Upper lobe of left lung (tissue), 6 donors: ENCODE results near the gene CALN1. TPM values are rescaled to one million over a fixed set of nuclear protein-coding genes. Genes with fewer than 3 reads are reported as not detected.

Source experiments
- ATAC-seq, 2 donors: fragments of 200-7000 bp; cut with Tn5 transposase; one replicate each; pipeline ENCODE4 v1.9.1; 2022; ENCODE audit warnings: mild to moderate bottlenecking in 2 of 2, moderate library complexity in 2 of 2; ENCODE audit not compliant: low FRiP score in 2 of 2
- DNase-seq, 2 donors: peaks; one replicate each; pipeline ENCODE4 v3.0.0-alpha.2; 2019 to 2020
- H3K27ac ChIP-seq, 4 donors: fragments of 200-600 bp; sonication (generic); one replicate each; pipeline ENCODE4 v1.5.1; 2016 to 2019
- H3K27me3 ChIP-seq, 4 donors: fragments of 200-600 bp; sonication (generic); one replicate each; pipeline ENCODE4 v1.5.1; 2017 to 2019
- H3K36me3 ChIP-seq, 4 donors: fragments of 200-600 bp; sonication (generic); one replicate each; pipeline ENCODE4 v1.5.1; 2016 to 2019
- H3K4me1 ChIP-seq, 4 donors: fragments of 200-600 bp; sonication (generic); one replicate each; pipeline ENCODE4 v1.5.1; 2018 to 2019
- H3K4me3 ChIP-seq, 4 donors: fragments of 200-600 bp; sonication (generic); one replicate each; pipeline ENCODE4 v1.5.1; 2017 to 2019; ENCODE audit warnings: mild to moderate bottlenecking in 2 of 4, moderate library complexity in 1 of 4
- H3K9me3 ChIP-seq, 4 donors: fragments of 200-600 bp; sonication (generic); one replicate each; pipeline ENCODE4 v1.5.1; 2018 to 2019
- EP300 ChIP-seq, 4 donors: sonication (generic); formaldehyde crosslinking; IDR thresholded peaks; one replicate each; pipeline ENCODE4 v1.5.1; 2017; ENCODE audit warnings: antibody characterized with exemption in 4 of 4, control low read depth in 2 of 4
- POLR2A ChIP-seq, 4 donors: fragments of 450-650 bp; IDR thresholded peaks; one replicate each; pipeline ENCODE4 v1.5.1; 2016 to 2017; ENCODE audit warnings: antibody characterized with exemption in 4 of 4, mild to moderate bottlenecking in 2 of 4
- POLR2AphosphoS5 ChIP-seq, 2 donors: sonication (generic); formaldehyde crosslinking; IDR thresholded peaks; one replicate each; pipeline ENCODE4 v1.5.1; 2017; ENCODE audit warnings: antibody characterized with exemption in 2 of 2
- WGBS, 2 donors: methylation state at CpG; one replicate each; pipeline ENCODE4 v1.1.5; 2017 to 2018; 5-methylcytosine and 5-hydroxymethylcytosine counted together
- total RNA-seq, 6 donors: library from RNA; depleted of rRNA in 4 of 6; stranded (reverse); fragments of >200 nt in 4 of 6; gene quantifications; one replicate each; pipeline versions ENCODE4 v1.1.0 to v1.2.1, GENCODE V29; 2016 to 2021
- TF ChIP-seq, protein P1 (sequence below), 6 experiments: fragments of 450-650 bp in 4 of 6; fragments of 200-600 bp in 2 of 6; sonication (generic) in 2 of 6; IDR thresholded peaks; one replicate each; pipeline ENCODE4 v1.5.1; 2016 to 2019; ENCODE audit warnings: antibody characterized with exemption in 6 of 6
- donor health status: DM: no; HTN: no; CAD: no; lungs with moderate emphysema.
- donor health status: DM: no; HTN: yes; CAD: no; lungs with severe emphysema.

CALN1 gene
- total RNA-seq, 6 donors from 2014 or later = 0.24 to 0.46 TPM; not detected in 4

DNA sequence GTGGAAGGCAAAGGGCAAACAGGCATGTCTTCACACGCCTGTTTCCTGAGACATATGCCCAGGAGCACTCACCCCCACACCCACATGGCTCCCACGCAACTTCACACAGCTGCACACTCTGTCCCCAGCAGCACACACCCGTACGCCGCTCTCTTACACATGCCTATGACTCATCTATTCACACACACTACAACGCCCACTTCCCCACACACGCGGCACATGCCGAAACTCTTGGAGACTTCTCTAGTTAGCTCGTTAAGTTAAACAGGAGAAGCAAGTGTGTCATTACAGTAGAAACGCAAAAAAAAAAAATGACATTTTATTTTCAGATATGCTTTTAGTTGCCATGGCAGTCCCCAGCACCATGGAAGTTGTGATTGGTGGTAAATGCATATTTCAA lies 6.7 kb downstream of the CALN1 start:
- no peaks in the 10 kb centered on the region for H3K4me1 ChIP-seq
- peak; percentile 54 to 79 for ATAC-seq
- WGBS, 2 donors = 37 to 57% methylated on average over 11 of the region's 11 CpGs

GRCh38 chr7:72404743-72405142 lies 7.4 kb downstream of the CALN1 start:
- H3K9me3 ChIP-seq = no peaks in the 10 kb centered on the region
- no peaks in the 10 kb centered on the region for H3K27me3 ChIP-seq
- ATAC-seq (no peak), DNase-seq (no peak)
- TF ChIP-seq POLR2AphosphoS5 (IDR thresholded peaks at IDR 0.05) = no peak
- TF ChIP-seq, protein P1, sequence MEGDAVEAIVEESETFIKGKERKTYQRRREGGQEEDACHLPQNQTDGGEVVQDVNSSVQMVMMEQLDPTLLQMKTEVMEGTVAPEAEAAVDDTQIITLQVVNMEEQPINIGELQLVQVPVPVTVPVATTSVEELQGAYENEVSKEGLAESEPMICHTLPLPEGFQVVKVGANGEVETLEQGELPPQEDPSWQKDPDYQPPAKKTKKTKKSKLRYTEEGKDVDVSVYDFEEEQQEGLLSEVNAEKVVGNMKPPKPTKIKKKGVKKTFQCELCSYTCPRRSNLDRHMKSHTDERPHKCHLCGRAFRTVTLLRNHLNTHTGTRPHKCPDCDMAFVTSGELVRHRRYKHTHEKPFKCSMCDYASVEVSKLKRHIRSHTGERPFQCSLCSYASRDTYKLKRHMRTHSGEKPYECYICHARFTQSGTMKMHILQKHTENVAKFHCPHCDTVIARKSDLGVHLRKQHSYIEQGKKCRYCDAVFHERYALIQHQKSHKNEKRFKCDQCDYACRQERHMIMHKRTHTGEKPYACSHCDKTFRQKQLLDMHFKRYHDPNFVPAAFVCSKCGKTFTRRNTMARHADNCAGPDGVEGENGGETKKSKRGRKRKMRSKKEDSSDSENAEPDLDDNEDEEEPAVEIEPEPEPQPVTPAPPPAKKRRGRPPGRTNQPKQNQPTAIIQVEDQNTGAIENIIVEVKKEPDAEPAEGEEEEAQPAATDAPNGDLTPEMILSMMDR (IDR thresholded peaks at IDR 0.05) = no peak
- TF ChIP-seq POLR2A (IDR thresholded peaks at IDR 0.05) = no peak
- no peak for TF ChIP-seq EP300 (IDR thresholded peaks at IDR 0.05)
- no peaks in the 10 kb centered on the region for H3K4me1 ChIP-seq
- no peaks in the 10 kb centered on the region for H3K36me3 ChIP-seq
- WGBS, 2 donors = 82 to 85% methylated on average over 5 of the region's 5 CpGs
- H3K27ac ChIP-seq = no peak overlapping the region
- no peak overlapping the region for H3K4me3 ChIP-seq

More for the DNA sequence above, 6.7 kb downstream of the CALN1 start:
- no peaks in the 10 kb centered on the region for H3K36me3 ChIP-seq
- H3K9me3 ChIP-seq = no peaks in the 10 kb centered on the region
- no peaks in the 10 kb centered on the region for H3K27me3 ChIP-seq
- TF ChIP-seq EP300 (IDR thresholded peaks at IDR 0.05) (peak in 1 of 4 donors; percentile 31), POLR2AphosphoS5 (IDR thresholded peaks at IDR 0.05) (no peak)
- no peak overlapping the region for H3K4me3 ChIP-seq
- DNase-seq = peak in 1 of 2 donors; percentile 60
- no peak overlapping the region for H3K27ac ChIP-seq

DNA sequence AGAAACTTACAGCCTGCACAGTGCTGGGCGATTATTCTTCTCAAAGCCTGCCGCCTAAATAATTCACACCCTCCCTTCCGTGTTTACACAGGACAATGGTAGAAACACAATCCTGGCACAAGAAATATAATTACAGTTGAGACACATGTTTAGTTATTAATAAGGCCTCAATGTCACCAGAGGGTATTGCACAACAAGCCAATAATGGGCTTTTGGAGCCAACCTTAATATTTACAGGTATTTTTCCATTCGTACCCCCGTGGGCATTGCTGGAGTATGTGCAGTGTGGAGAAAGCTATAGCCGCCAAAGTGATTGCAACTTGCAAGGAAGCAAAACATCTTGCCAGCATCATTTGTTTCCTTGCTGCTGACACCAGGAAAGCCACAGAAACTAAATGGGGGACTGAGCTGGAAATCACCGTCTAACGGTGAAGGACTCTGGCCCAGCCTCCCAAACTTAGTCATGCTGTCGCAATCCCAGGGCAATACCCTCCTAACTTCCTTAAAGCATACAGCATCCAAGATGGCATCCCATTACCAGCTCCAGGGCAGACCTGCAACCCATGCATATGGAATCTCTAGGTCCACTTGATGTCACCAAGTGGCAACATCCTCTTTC lies 8.6 kb downstream of the CALN1 start:
- WGBS, 2 donors = 60 to 85% methylated on average over 5 to 9 of the region's 9 CpGs
- Histone ChIP-seq H3K36me3 (no peaks in the 10 kb centered on the region), H3K9me3 (no peaks in the 10 kb centered on the region), H3K27ac (no peak overlapping the region), H3K4me3 (no peak overlapping the region), H3K27me3 (no peaks in the 10 kb centered on the region), H3K4me1 (no peaks in the 10 kb centered on the region)
- ATAC-seq (no peak), DNase-seq (peak in 1 of 2 donors; percentile 44)
- TF ChIP-seq, protein P1 (IDR thresholded peaks at IDR 0.05) = no peak
- TF ChIP-seq POLR2AphosphoS5 (IDR thresholded peaks at IDR 0.05) (no peak), EP300 (IDR thresholded peaks at IDR 0.05) (no peak), POLR2A (IDR thresholded peaks at IDR 0.05) (no peak)

GRCh38 chr7:72394016-72394415 lies 18.1 kb downstream of the CALN1 start:
- Histone ChIP-seq H3K36me3 (no peaks in the 10 kb centered on the region), H3K27ac (no peak overlapping the region), H3K4me3 (no peak overlapping the region), H3K4me1 (no peaks in the 10 kb centered on the region), H3K27me3 (no peaks in the 10 kb centered on the region), H3K9me3 (no peaks in the 10 kb centered on the region)
- 17 to 23% methylated on average over 1 of the region's 1 CpG for WGBS, 2 donors
- TF ChIP-seq POLR2AphosphoS5 (IDR thresholded peaks at IDR 0.05) (no peak), POLR2A (IDR thresholded peaks at IDR 0.05) (no peak), EP300 (IDR thresholded peaks at IDR 0.05) (no peak)
- TF ChIP-seq, protein P1 (IDR thresholded peaks at IDR 0.05) = no peak
- ATAC-seq (no peak), DNase-seq (no peak)

- no peaks in the 10 kb centered on the region for H3K36me3 ChIP-seq
- ATAC-seq (no peak), DNase-seq (no peak)
- H3K27ac ChIP-seq = no peak overlapping the region
- H3K4me1 ChIP-seq = no peaks in the 10 kb centered on the region
- no peaks in the 10 kb centered on the region for H3K27me3 ChIP-seq
- whole genome bisulfite sequencing, 2 donors = 91 to 97% methylated on average over 7 of the region's 7 CpGs
- H3K9me3 ChIP-seq = no peaks in the 10 kb centered on the region
- no peak overlapping the region for H3K4me3 ChIP-seq
- no peak for TF ChIP-seq EP300 (IDR thresholded peaks at IDR 0.05)
- TF ChIP-seq POLR2AphosphoS5 (IDR thresholded peaks at IDR 0.05) = no peak
- TF ChIP-seq, protein P1 (IDR thresholded peaks at IDR 0.05) = no peak
- no peak for TF ChIP-seq POLR2A (IDR thresholded peaks at IDR 0.05)
These were observed 20.2 kb downstream of the CALN1 start for GRCh38 chr7:72391821-72392377.
